Osteoblast (primary cell): ENCODE measurements around the gene ITSN1. TPM values are rescaled to one million over a fixed set of nuclear protein-coding genes. Genes with fewer than 3 reads are reported as not detected.

Experiments used
- DNase-seq: peaks from one replicate; pipeline ENCODE4 v3.0.0; 2011; ENCODE audit warnings: low spot score, mixed read lengths; ENCODE audit not compliant: insufficient read length; ENCODE audit errors: missing footprints
- H2AFZ ChIP-seq: 2 replicates; pipeline ENCODE4 v1.6.0; 2011; ENCODE audit warnings: mild to moderate bottlenecking, low read length
- H3K27ac ChIP-seq: 2 replicates; pipeline ENCODE4 v1.5.1; 2011; ENCODE audit warnings: mild to moderate bottlenecking, low read depth, low read length, moderate library complexity
- H3K27me3 ChIP-seq: 2 replicates; pipeline ENCODE4 v1.6.0; 2012; ENCODE audit warnings: mild to moderate bottlenecking, control low read depth, inconsistent platforms, low read length, moderate library complexity; ENCODE audit not compliant: insufficient read depth
- H3K36me3 ChIP-seq: 2 replicates; pipeline ENCODE4 v1.5.1; 2011; ENCODE audit warnings: mild to moderate bottlenecking, low read length, control low read depth, moderate library complexity; ENCODE audit not compliant: insufficient read depth
- H3K4me1 ChIP-seq: 2 replicates; pipeline ENCODE4 v1.5.1; 2011; ENCODE audit warnings: mild to moderate bottlenecking, low read length, control low read depth, moderate library complexity; ENCODE audit not compliant: insufficient read depth
- H3K4me2 ChIP-seq: 2 replicates; pipeline ENCODE4 v1.6.0; 2011; ENCODE audit warnings: mild to moderate bottlenecking, low read length; ENCODE audit not compliant: insufficient read depth
- H3K4me3 ChIP-seq: fragments of 200-600 bp; sonication (generic); 3 replicates; pipeline ENCODE4 v1.5.1; 2012; ENCODE audit warnings: mild to moderate bottlenecking, low read length, inconsistent platforms; ENCODE audit not compliant: insufficient read depth
- H3K79me2 ChIP-seq: 2 replicates; pipeline ENCODE4 v1.6.0; 2012; ENCODE audit warnings: mild to moderate bottlenecking, low read length, control low read depth, inconsistent platforms; ENCODE audit not compliant: insufficient read depth
- H3K9me3 ChIP-seq: 2 replicates; pipeline ENCODE4 v1.5.1; 2011; ENCODE audit warnings: low read depth, low read length, control low read depth
- H4K20me1 ChIP-seq: 2 replicates; pipeline ENCODE4 v1.6.0; 2012; ENCODE audit warnings: mild to moderate bottlenecking, low read length, control low read depth; ENCODE audit not compliant: insufficient read depth
- total RNA-seq: library from RNA; depleted of rRNA; stranded (reverse); fragments of >200 nt; gene quantifications from 2 replicates; pipeline ENCODE4 v1.2.3, GENCODE V29; 2012
- TF ChIP-seq, protein P1 (sequence below): IDR thresholded peaks from 2 replicates; pipeline ENCODE4 v1.5.1; 2011; ENCODE audit warnings: mild to moderate bottlenecking, low read depth, low read length, moderate library complexity; ENCODE audit errors: extremely low read depth

The ITSN1 gene
- total RNA-seq, 1 donor: 42.7 TPM

- Histone ChIP-seq H4K20me1 (peaks cover 46% of the 10 kb centered on the region), H3K27me3 (no peaks in the 10 kb centered on the region), H3K79me2 (peaks cover 95% of the 10 kb centered on the region), H3K36me3 (no peaks in the 10 kb centered on the region), H2AFZ (no peak overlapping the region), H3K9me3 (no peaks in the 10 kb centered on the region), H3K4me3 (no peak overlapping the region), H3K4me1 (peaks cover 9% of the 10 kb centered on the region), H3K27ac (no peak overlapping the region), H3K4me2 (no peak overlapping the region)
- TF ChIP-seq, protein P1, sequence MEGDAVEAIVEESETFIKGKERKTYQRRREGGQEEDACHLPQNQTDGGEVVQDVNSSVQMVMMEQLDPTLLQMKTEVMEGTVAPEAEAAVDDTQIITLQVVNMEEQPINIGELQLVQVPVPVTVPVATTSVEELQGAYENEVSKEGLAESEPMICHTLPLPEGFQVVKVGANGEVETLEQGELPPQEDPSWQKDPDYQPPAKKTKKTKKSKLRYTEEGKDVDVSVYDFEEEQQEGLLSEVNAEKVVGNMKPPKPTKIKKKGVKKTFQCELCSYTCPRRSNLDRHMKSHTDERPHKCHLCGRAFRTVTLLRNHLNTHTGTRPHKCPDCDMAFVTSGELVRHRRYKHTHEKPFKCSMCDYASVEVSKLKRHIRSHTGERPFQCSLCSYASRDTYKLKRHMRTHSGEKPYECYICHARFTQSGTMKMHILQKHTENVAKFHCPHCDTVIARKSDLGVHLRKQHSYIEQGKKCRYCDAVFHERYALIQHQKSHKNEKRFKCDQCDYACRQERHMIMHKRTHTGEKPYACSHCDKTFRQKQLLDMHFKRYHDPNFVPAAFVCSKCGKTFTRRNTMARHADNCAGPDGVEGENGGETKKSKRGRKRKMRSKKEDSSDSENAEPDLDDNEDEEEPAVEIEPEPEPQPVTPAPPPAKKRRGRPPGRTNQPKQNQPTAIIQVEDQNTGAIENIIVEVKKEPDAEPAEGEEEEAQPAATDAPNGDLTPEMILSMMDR: no peak
- DNase-seq: no peak
Observed at GRCh38 chr21:33663241-33663640, 20.9 kb downstream of the ITSN1 start.

GRCh38 chr21:33664135-33664534 lies 21.8 kb downstream of the ITSN1 start:
- TF ChIP-seq, protein P1: no peak
- peaks cover 52% of the 10 kb centered on the region for H4K20me1 ChIP-seq
- H3K4me2 ChIP-seq: no peak overlapping the region
- no peak overlapping the region for H3K27ac ChIP-seq
- H3K4me3 ChIP-seq: no peak overlapping the region
- H3K27me3 ChIP-seq: no peaks in the 10 kb centered on the region
- H2AFZ ChIP-seq: no peak overlapping the region
- peaks cover 13% of the 10 kb centered on the region for H3K4me1 ChIP-seq
- H3K36me3 ChIP-seq: no peaks in the 10 kb centered on the region
- H3K9me3 ChIP-seq: no peaks in the 10 kb centered on the region
- peaks cover 95% of the 10 kb centered on the region for H3K79me2 ChIP-seq
- no peak for DNase-seq

DNA sequence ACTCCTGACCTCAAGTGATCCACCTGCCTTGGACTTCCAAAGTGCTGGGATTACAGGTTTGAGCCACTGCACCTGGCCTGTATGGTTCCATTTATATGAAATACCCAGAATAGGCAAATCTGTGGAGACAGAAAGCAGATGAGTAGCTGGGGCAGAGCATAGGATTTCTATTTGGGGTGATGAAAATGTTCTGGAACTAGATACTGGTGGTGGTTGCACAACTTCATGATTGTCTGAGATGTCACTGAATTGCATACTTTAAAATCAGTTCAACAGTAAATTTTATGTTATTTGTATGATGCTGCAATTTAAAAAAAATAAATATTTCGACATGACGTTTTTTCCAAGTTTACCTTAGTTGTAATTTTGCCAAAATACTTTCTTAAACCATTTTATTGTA lies 23.9 kb downstream of the ITSN1 start:
- Histone ChIP-seq H3K4me3 (no peak overlapping the region), H4K20me1 (peaks cover 52% of the 10 kb centered on the region), H3K4me2 (no peak overlapping the region), H3K36me3 (no peaks in the 10 kb centered on the region), H3K9me3 (no peaks in the 10 kb centered on the region), H3K27ac (no peak overlapping the region), H3K27me3 (no peaks in the 10 kb centered on the region), H3K79me2 (peaks cover 94% of the 10 kb centered on the region), H2AFZ (no peak overlapping the region), H3K4me1 (peaks cover 10% of the 10 kb centered on the region)
- DNase-seq: no peak
- TF ChIP-seq, protein P1: no peak

GRCh38 chr21:33667636-33668035 lies 25.3 kb downstream of the ITSN1 start:
- H4K20me1 ChIP-seq: peaks cover 48% of the 10 kb centered on the region
- H3K4me3 ChIP-seq: no peak overlapping the region

More at GRCh38 chr21:33667636-33668035, 25.3 kb downstream of the ITSN1 start:
- TF ChIP-seq, protein P1: no peak
- H3K79me2 ChIP-seq: peaks cover 93% of the 10 kb centered on the region
- H3K36me3 ChIP-seq: no peaks in the 10 kb centered on the region
- no peaks in the 10 kb centered on the region for H3K27me3 ChIP-seq
- no peak overlapping the region for H2AFZ ChIP-seq
- peaks cover 10% of the 10 kb centered on the region for H3K4me1 ChIP-seq
- no peak for DNase-seq
- H3K4me2 ChIP-seq: peak overlapping the region; percentile 37
- H3K27ac ChIP-seq: no peak overlapping the region
- no peaks in the 10 kb centered on the region for H3K9me3 ChIP-seq
